MM.1S (cell line): ENCODE measurements around the gene PHYH.

ENCODE experiments used
- DNase-seq: peaks from one replicate; pipeline ENCODE4 v3.0.0-alpha.2; 2015
- H2AFZ ChIP-seq: fragments of 300-600 bp; sonication (generic); 2 replicates; pipeline ENCODE4 v1.6.0; 2016; ENCODE audit warnings: antibody characterized with exemption, low read length
- H3F3A ChIP-seq: fragments of 300-600 bp; sonication (generic); 2 replicates; pipeline ENCODE4 v1.6.1; 2016; ENCODE audit warnings: mild to moderate bottlenecking, antibody characterized with exemption, low read length, moderate library complexity, mixed read lengths; ENCODE audit not compliant: insufficient read depth
- H3K27ac ChIP-seq: fragments of 300-600 bp; sonication (generic); 2 replicates; pipeline ENCODE4 v1.5.1; 2016; ENCODE audit warnings: mild to moderate bottlenecking, low read length
- H3K27me3 ChIP-seq: fragments of 300-600 bp; sonication (generic); replicated peaks from 2 replicates; pipeline ENCODE4 v1.6.0; 2016; ENCODE audit warnings: low read length; ENCODE audit not compliant: insufficient read depth
- H3K36me3 ChIP-seq: fragments of 300-600 bp; sonication (generic); replicated peaks from 2 replicates; pipeline ENCODE4 v1.6.1; 2016; ENCODE audit warnings: mild to moderate bottlenecking, low read length, mixed read lengths; ENCODE audit not compliant: insufficient read depth
- H3K4me1 ChIP-seq: fragments of 300-600 bp; sonication (generic); 2 replicates; pipeline ENCODE4 v1.6.1; 2016; ENCODE audit warnings: low read length, mixed read lengths
- H3K4me2 ChIP-seq: fragments of 300-600 bp; sonication (generic); 2 replicates; pipeline ENCODE4 v1.6.0; 2016; ENCODE audit warnings: low read depth, low read length
- H3K4me3 ChIP-seq: fragments of 300-600 bp; sonication (generic); 2 replicates; pipeline ENCODE4 v1.5.1; 2016; ENCODE audit warnings: low read length, mixed read lengths
- H3K79me2 ChIP-seq: fragments of 300-600 bp; sonication (generic); 2 replicates; pipeline ENCODE4 v1.6.1; 2016; ENCODE audit warnings: mixed run types, low read length, mixed read lengths
- H3K9ac ChIP-seq: fragments of 300-600 bp; sonication (generic); 2 replicates; pipeline ENCODE4 v1.6.1; 2016; ENCODE audit warnings: low read length, mixed read lengths
- H3K9me2 ChIP-seq: fragments of 300-600 bp; sonication (generic); replicated peaks from 2 replicates; pipeline ENCODE4 v1.6.1; 2016; ENCODE audit warnings: mild to moderate bottlenecking, low read length, mixed read lengths; ENCODE audit not compliant: insufficient read depth
- H3K9me3 ChIP-seq: fragments of 300-600 bp; sonication (generic); replicated peaks from 2 replicates; pipeline ENCODE4 v1.6.1; 2016; ENCODE audit warnings: mild to moderate bottlenecking, low read length, mixed read lengths; ENCODE audit not compliant: insufficient read depth
- H4K20me1 ChIP-seq: fragments of 300-600 bp; sonication (generic); 2 replicates; pipeline ENCODE4 v1.6.1; 2016; ENCODE audit warnings: mild to moderate bottlenecking, low read length, moderate library complexity, mixed read lengths; ENCODE audit not compliant: insufficient read depth
- CTCF ChIP-seq: fragments of 300-600 bp; sonication (generic); IDR thresholded peaks from 2 replicates; pipeline ENCODE4 v1.5.1; 2016; ENCODE audit warnings: antibody characterized with exemption, low read length, mixed read lengths
- EZH2 ChIP-seq: fragments of 300-600 bp; sonication (generic); optimal IDR thresholded peaks from 2 replicates; pipeline ENCODE3; 2017; ENCODE audit warnings: low read depth, mild to moderate bottlenecking, antibody characterized with exemption, low read length, mixed read lengths
- EZH2phosphoT487 ChIP-seq: fragments of 300-600 bp; sonication (generic); IDR thresholded peaks from 2 replicates; pipeline ENCODE4 v1.6.1; 2018; ENCODE audit warnings: antibody characterized with exemption, low read length

The PHYH gene

DNA sequence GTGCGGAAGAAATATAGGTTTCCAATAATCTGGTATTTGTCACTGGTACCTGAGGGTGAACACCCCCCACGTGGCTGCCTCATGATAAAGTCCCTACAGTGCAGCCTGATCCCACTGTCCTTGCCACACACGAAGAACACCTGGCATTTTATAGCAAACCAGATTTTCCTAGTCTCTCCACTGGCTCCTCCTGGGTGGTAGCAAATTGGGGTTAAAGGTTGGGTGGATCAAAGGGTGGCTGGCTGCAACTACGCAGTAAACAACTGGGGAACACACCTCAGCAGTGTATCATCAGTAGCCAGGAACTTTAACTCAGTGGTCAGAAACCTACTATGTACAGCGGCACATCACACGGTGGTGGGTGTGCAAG is 37.9 kb upstream of the PHYH start:
- no peak for DNase-seq
- H3K4me2 ChIP-seq: no peak overlapping the region
- peaks cover 40% of the 10 kb centered on the region for H3K79me2 ChIP-seq
- H2AFZ ChIP-seq: no peak overlapping the region
- H3F3A ChIP-seq: peaks cover 20% of the 10 kb centered on the region
- no peaks in the 10 kb centered on the region for H3K9me2 ChIP-seq
- no peaks in the 10 kb centered on the region for H4K20me1 ChIP-seq
- no peak for TF ChIP-seq CTCF
- no peak for TF ChIP-seq EZH2
- no peak for TF ChIP-seq EZH2phosphoT487
- no peak overlapping the region for H3K9ac ChIP-seq
- H3K27me3 ChIP-seq: no peaks in the 10 kb centered on the region
- H3K4me1 ChIP-seq: peaks cover 14% of the 10 kb centered on the region
- no peak overlapping the region for H3K27ac ChIP-seq
- H3K36me3 ChIP-seq: no peaks in the 10 kb centered on the region
- no peaks in the 10 kb centered on the region for H3K9me3 ChIP-seq
- H3K4me3 ChIP-seq: no peak overlapping the region

- TF ChIP-seq EZH2phosphoT487 (no peak), CTCF (no peak), EZH2 (no peak)
- Histone ChIP-seq H3K4me2 (no peak overlapping the region), H3K4me1 (peaks cover 14% of the 10 kb centered on the region), H3K27me3 (no peaks in the 10 kb centered on the region), H3K9me3 (no peaks in the 10 kb centered on the region), H3K79me2 (peaks cover 34% of the 10 kb centered on the region), H3F3A (peaks cover 20% of the 10 kb centered on the region), H3K36me3 (no peaks in the 10 kb centered on the region), H3K27ac (no peak overlapping the region), H2AFZ (no peak overlapping the region), H3K9ac (no peak overlapping the region), H4K20me1 (no peaks in the 10 kb centered on the region), H3K4me3 (no peak overlapping the region), H3K9me2 (no peaks in the 10 kb centered on the region)
- DNase-seq: no peak
Observed at GRCh38 chr10:13337128-13337826, 37.4 kb upstream of the PHYH start.

DNA sequence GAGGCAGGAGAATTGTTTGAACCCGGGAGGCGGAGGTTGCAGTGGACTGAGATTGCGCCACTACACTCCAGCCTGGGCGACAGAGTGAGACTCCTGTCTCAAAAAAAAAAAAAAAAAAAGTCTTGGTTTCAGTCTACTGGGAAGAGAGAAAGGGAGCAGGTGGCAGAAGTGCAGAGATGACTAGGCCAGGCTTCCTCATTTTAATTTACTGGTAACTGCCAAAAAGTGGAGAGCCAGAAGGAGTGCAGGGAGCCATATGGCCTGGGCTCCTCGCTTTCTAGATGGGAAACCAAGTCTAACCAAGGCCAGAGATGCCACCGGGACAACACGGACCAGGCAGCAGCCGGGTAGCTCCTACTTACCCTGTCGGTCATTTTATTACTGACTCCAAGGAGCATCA is 36.0 kb upstream of the PHYH start:
- H3K9ac ChIP-seq: no peak overlapping the region
- no peak overlapping the region for H3K4me3 ChIP-seq
- no peak overlapping the region for H3K27ac ChIP-seq
- TF ChIP-seq CTCF (no peak), EZH2phosphoT487 (no peak), EZH2 (no peak)
- H3K4me2 ChIP-seq: no peak overlapping the region
- peaks cover 8% of the 10 kb centered on the region for H3K4me1 ChIP-seq
- peaks cover 30% of the 10 kb centered on the region for H3K79me2 ChIP-seq
- H2AFZ ChIP-seq: no peak overlapping the region
- H3K36me3 ChIP-seq: no peaks in the 10 kb centered on the region
- no peaks in the 10 kb centered on the region for H3K9me2 ChIP-seq
- H4K20me1 ChIP-seq: no peaks in the 10 kb centered on the region
- no peak for DNase-seq
- peaks cover 11% of the 10 kb centered on the region for H3F3A ChIP-seq
- no peaks in the 10 kb centered on the region for H3K27me3 ChIP-seq
- H3K9me3 ChIP-seq: no peaks in the 10 kb centered on the region
